Pancreas (tissue), 10 donors: ENCODE results near the gene FFAR3. TPM values are rescaled to one million over a fixed set of nuclear protein-coding genes. Genes with fewer than 3 reads are reported as not detected.
"Not testable (repeated sequence)": the region's sequence is repeated elsewhere in the genome, so short reads cannot be mapped to it uniquely, and the experiment has no call there.

Source experiments
- ATAC-seq, 4 donors: fragments of 200-7000 bp; cut with Tn5 transposase; one replicate each; pipeline versions ENCODE4 v1.8.0 to v1.9.1; 2020; ENCODE audit warnings: mild to moderate bottlenecking in 4 of 4, moderate library complexity in 4 of 4
- DNase-seq, 6 donors: peaks; one replicate each; pipeline ENCODE4 v3.0.0-alpha.2; 2020
- FAIRE-seq: peaks from 2 replicates; lab custom pipeline; 2012; peaks lifted over from hg19 to GRCh38; lab: Jason Lieb, UNC
- H3K27ac ChIP-seq, 4 donors: fragments of 200-600 bp; sonication (generic); 1 replicate in 3 of 4; 2 replicates in 1 of 4; pipeline versions ENCODE4 v1.5.0 to v1.8.0; 2020
- H3K27me3 ChIP-seq, 4 donors: fragments of 200-600 bp; one replicate each; pipeline ENCODE4 v1.8.0; 2021
- H3K36me3 ChIP-seq, 3 donors: fragments of 200-600 bp; sonication (generic) in 1 of 3; one replicate each; pipeline versions ENCODE4 v1.5.0 to v1.8.0; 2020 to 2021
- H3K4me1 ChIP-seq, 3 donors: fragments of 200-600 bp; one replicate each; pipeline ENCODE4 v1.8.0; 2021
- H3K4me3 ChIP-seq, 4 donors: fragments of 200-600 bp; sonication (generic) in 2 of 4; one replicate each; pipeline versions ENCODE4 v1.5.0 to v1.8.0; 2020 to 2021
- H3K9me3 ChIP-seq, 4 donors: fragments of 200-600 bp; one replicate each; pipeline ENCODE4 v1.8.0; 2021
- WGBS, 2 donors: extraction: QIAGEN DNeasy Blood & Tissue Kit; methylation state at CpG; one replicate each; pipeline ENCODE4 v1.1.7; 2013; 5-methylcytosine and 5-hydroxymethylcytosine counted together
- intact Hi-C, 3 donors: fragments of 100-400 bp; cut with DNase I; formaldehyde crosslinking; loops; one replicate each; pipeline versions ENCODE4 v1.11.1 to v1.14.2; 2022
- polyA plus RNA-seq, 2 donors: library from polyadenylated mRNA; stranded (reverse); fragments of 200-250 nt; gene quantifications; one replicate each; pipeline ENCODE4 v1.2.3, GENCODE V29; 2013
- total RNA-seq, 6 donors: library from RNA; stranded (reverse); fragmentation: NEBNext Ultra II Directional in 4 of 6; extraction: Animal tissue kit (Norgen Biotek cat#: 25700) in 4 of 6; gene quantifications; one replicate each; pipeline versions ENCODE4 v1.2.1 to v1.2.4, GENCODE V29; 2021 to 2023
- TF ChIP-seq, protein P1 (sequence below), 4 donors: fragments of 200-600 bp; sonication (generic) in 3 of 4; IDR thresholded peaks; one replicate each; pipeline versions ENCODE4 v1.5.0 to v1.8.0; 2021; ENCODE audit warnings: antibody characterized with exemption in 4 of 4
- donor health status: healthy with polysubstance abuse.
- donor health status: DM: no; HTN: no; CAD: no; lungs with moderate emphysema.
- donor health status: DM: no; HTN: no; CAD: no.
- donor health status: control.
- donor health status: control.
- donor health status: Bipolar disorder and iron deficiency.
- donor health status: DM: yes; HTN: yes; CAD: no.
- donor health status: DM: no; HTN: no; CAD: no.
- donor health status: DM: no; HTN: no; CAD: no.
- donor health status: DM: yes; HTN: yes; CAD: no.

Gene FFAR3
- total and polyA plus RNA-seq, 8 donors, result 0.09 to 2.7 (median 0.34) TPM; not detected in 1

DNA sequence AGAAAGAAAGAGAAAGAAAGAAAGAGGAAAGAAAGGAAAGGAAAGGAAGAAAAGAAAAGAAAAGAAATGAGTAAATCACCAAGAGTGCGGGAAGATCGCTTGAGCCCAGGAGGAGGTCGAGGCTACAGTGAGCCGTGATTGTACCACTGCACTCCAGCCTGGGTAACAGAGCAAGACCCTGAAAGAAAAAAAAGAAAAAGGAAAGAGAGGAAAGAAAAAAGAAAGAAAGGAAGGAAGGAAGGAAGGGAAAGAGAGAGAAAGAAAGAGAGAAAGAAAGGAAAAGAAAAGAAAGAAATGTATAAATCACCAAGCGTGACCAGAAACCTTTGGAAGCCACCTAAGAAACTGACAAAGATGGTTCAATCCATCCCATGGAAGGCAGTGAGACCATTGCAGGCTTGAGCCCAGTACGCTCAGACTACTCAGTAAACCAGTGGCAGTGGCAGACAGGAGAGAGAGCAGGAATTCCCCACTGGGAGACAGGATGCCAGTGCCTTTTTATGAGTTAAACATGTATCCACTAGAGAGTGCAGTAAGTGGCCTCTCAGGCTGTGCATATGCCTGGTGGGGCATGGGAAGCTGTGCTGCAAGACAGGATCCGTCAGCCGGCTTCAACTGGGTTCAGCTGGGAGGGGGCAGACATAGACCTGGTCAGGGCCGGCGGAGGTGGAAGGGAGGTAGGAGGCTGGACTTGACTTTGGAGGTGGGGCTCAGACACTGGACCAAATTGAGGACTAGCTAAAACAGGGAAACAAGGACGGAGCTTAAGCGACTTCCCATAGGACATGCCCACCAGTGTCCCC, 17.4 kb downstream of the FFAR3 start:
- peaks cover 0 to 4% (median 0%) of the 10 kb centered on the region in 3 donors for H3K4me1 ChIP-seq
- TF ChIP-seq, protein P1, sequence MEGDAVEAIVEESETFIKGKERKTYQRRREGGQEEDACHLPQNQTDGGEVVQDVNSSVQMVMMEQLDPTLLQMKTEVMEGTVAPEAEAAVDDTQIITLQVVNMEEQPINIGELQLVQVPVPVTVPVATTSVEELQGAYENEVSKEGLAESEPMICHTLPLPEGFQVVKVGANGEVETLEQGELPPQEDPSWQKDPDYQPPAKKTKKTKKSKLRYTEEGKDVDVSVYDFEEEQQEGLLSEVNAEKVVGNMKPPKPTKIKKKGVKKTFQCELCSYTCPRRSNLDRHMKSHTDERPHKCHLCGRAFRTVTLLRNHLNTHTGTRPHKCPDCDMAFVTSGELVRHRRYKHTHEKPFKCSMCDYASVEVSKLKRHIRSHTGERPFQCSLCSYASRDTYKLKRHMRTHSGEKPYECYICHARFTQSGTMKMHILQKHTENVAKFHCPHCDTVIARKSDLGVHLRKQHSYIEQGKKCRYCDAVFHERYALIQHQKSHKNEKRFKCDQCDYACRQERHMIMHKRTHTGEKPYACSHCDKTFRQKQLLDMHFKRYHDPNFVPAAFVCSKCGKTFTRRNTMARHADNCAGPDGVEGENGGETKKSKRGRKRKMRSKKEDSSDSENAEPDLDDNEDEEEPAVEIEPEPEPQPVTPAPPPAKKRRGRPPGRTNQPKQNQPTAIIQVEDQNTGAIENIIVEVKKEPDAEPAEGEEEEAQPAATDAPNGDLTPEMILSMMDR (IDR thresholded peaks at IDR 0.05), result no peak
- no peak overlapping the region for H3K27ac ChIP-seq
- intact Hi-C loops, result no loop called here
- ATAC-seq (no peak), DNase-seq (no peak), FAIRE-seq (no peak)
- 84 to 88% methylated on average over 12 of the region's 12 CpGs for WGBS, 2 donors
- no peak overlapping the region for H3K4me3 ChIP-seq
- H3K27me3 ChIP-seq, result no peaks in the 10 kb centered on the region
- H3K36me3 ChIP-seq, result no peaks in the 10 kb centered on the region
- no peaks in the 10 kb centered on the region for H3K9me3 ChIP-seq

- H3K4me1 ChIP-seq, result peaks cover 0 to 4% (median 0%) of the 10 kb centered on the region in 3 donors
- TF ChIP-seq, protein P1 (IDR thresholded peaks at IDR 0.05), result no peak
- H3K27ac ChIP-seq, result no peak overlapping the region
- WGBS, 2 donors, result 30 to 60% methylated on average over 1 of the region's 1 CpG
- no peaks in the 10 kb centered on the region for H3K36me3 ChIP-seq
- no peak for FAIRE-seq
- H3K27me3 ChIP-seq, result no peaks in the 10 kb centered on the region
- intact Hi-C loops, result no loop called here
- H3K9me3 ChIP-seq, result no peaks in the 10 kb centered on the region
- no peak for ATAC-seq
- no peak for DNase-seq
- H3K4me3 ChIP-seq, result no peak overlapping the region
Measured at GRCh38 chr19:35377656-35378055, 19.4 kb downstream of the FFAR3 start.

DNA sequence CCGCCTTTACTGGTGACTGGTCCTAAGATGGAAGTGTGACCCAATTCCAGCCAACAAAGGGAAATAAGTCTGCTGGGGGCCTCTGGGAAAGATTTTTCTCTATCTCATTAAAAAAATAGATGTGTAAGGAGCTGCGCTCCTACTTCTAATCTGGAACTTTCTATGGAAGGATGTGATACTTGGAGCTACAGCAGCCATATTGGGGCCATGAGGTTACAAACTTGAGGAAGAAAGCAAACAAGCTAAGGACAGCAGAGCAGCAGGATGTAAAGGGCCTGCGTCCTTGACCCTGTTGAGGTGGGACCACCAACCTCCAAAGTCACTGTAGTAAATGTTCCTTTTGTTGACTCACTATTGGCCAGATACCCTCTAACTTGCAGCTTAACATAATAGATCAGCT, 20.1 kb downstream of the FFAR3 start:
- 97% methylated on average over 3 of the region's 3 CpGs for WGBS, 2 donors
- intact Hi-C loops, result no loop called here
- peaks cover 0 to 4% (median 0%) of the 10 kb centered on the region in 3 donors for H3K4me1 ChIP-seq
- no peak for FAIRE-seq
- no peak overlapping the region for H3K4me3 ChIP-seq
- no peak overlapping the region for H3K27ac ChIP-seq
- no peak for ATAC-seq
- H3K36me3 ChIP-seq, result no peaks in the 10 kb centered on the region
- TF ChIP-seq, protein P1 (IDR thresholded peaks at IDR 0.05), result no peak
- no peak for DNase-seq
- H3K9me3 ChIP-seq, result no peaks in the 10 kb centered on the region
- H3K27me3 ChIP-seq, result no peaks in the 10 kb centered on the region

DNA sequence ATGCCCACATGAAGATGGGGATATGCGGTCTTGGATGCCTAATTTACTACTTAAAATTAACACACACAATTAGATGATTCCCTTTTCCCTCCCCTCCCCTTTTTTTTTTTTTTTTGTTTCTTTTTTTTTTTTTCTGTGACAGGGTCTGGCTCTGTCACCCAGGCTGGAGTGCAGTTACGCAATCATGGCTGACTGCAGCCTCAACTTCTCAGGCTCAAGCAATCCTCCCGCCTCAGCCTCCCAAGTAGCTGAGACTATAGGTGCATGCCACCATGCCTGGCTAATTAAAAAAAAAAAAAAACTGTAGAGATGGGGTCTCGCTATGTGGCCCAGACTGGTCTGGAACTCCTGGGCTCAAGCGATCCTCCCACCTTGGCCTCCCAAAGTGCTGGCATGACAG, 21.3 kb downstream of the FFAR3 start:
- ATAC-seq, FAIRE-seq, intact Hi-C loops, H3K27me3 ChIP-seq, H3K4me3 ChIP-seq, DNase-seq, H3K36me3 ChIP-seq, H3K27ac ChIP-seq, H3K9me3 ChIP-seq, H3K4me1 ChIP-seq: not testable (repeated sequence)
- WGBS, 2 donors, result 89 to 95% methylated on average over 5 of the region's 5 CpGs

DNA sequence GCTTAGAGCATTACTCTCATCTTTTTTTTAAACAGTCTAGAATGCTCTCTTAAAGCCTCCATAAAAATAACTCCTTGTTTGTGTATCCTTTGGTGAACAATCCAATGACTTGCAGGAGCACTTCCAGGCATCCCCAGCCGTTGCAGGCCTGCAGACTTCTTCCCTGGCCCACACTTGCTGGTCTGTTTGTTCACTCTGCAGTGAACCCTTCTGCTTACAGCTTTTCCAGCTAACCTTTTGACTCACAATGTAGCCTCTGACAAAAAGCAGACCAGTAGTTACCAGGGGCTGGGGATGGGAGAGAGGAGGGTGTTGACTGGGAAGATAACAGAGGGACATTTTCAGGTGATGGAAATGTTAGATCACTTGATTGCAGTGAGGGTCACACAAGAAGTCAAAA, 21.7 kb downstream of the FFAR3 start:
- Histone ChIP-seq H3K4me3 (no peak overlapping the region), H3K36me3 (no peaks in the 10 kb centered on the region), H3K4me1 (peaks cover 0 to 4% (median 0%) of the 10 kb centered on the region in 3 donors), H3K9me3 (no peaks in the 10 kb centered on the region), H3K27ac (no peak overlapping the region), H3K27me3 (no peaks in the 10 kb centered on the region)
- FAIRE-seq, result no peak
- peak in 3 of 4 donors; percentile 31 to 45 (median 45) for ATAC-seq
- TF ChIP-seq, protein P1 (IDR thresholded peaks at IDR 0.05), result no peak
- WGBS, 2 donors, result 25 to 37% methylated on average over 1 of the region's 1 CpG
- no peak for DNase-seq
- intact Hi-C loops, result no loop called here
